GM21786 (cell line): ENCODE measurements around the gene DUSP1.
"Not testable (repeated sequence)": the region's sequence is repeated elsewhere in the genome, so short reads cannot be mapped to it uniquely, and the experiment has no call there.

Experiments used
- ATAC-seq: cut with Tn5 transposase; IDR thresholded peaks from one replicate; pipeline ENCODE4 v1.9.1; 2021; ENCODE audit not compliant: unreplicated experiment

DUSP1 gene, protein sequence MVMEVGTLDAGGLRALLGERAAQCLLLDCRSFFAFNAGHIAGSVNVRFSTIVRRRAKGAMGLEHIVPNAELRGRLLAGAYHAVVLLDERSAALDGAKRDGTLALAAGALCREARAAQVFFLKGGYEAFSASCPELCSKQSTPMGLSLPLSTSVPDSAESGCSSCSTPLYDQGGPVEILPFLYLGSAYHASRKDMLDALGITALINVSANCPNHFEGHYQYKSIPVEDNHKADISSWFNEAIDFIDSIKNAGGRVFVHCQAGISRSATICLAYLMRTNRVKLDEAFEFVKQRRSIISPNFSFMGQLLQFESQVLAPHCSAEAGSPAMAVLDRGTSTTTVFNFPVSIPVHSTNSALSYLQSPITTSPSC

DNA sequence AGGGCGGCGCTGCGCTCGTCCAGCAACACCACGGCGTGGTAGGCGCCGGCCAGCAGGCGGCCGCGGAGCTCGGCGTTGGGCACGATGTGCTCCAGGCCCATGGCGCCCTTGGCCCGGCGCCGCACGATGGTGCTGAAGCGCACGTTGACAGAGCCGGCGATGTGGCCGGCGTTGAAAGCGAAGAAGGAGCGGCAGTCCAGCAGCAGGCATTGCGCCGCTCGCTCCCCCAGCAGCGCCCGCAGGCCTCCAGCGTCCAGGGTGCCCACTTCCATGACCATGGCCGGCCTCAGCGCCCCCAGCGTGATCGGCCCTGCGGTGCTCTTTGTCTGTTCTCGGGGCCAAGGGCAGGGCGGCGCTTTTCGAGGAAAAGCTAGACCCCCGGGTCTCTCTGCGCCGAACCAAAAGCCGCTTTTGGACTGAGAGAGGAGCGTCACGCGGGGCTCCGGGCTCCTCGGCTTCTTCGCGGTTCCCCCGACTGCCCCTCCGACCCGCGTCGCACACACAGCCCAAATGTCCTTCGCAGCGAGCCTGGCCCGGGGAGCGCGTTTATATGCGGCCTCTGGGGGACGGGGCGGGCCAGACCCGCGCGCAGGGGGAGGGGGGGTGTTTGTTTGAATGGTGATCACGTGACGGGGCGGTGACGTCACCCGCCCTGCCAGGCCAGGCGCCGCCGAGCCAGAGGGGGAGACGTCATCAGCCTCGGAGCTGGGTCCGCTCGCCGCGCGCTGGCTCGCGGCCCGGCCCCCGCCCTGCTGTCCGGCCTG is at the start of gene DUSP1:
Gene DUSP1 (minus strand): TSS at position 521 of the 764 bp plus-strand sequence. CDS start 243 bp downstream, at position 278.
- ATAC-seq, result peak; percentile 48

DNA sequence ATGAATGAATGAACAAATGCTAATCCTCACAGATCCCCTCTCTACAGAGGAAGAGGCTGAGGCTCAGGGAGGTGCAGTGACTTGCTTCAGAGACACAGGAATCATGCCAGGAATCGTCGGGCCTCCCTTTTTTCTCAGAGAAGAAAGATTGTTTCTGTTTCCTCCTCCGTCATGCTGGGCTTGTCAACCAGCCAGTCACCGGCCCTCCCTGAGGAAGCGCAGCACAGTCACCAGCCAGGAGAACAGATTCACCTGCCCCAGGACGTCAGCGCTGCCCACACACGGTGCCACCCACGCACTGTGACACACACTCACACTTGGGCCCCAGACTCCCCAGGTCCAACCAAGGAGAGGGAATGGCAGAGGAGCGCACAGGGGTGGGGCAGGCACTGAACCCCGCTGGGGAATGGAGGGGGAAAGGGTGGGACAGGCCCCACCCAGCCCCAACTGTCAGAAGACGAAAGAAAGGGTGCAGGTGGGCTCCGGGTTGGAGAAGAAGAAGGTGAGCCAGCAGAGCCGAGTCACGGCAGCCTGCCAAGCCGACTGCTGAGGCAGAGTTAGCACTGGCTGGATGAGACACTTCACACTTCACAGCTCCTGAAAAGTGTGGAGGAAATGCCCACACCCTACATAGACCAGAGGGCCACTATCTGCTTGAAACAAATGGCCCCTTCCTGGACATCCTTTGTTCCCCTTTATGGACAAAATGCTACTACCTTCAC is 49.2 kb upstream of the DUSP1 start:
- ATAC-seq, result no peak

DNA sequence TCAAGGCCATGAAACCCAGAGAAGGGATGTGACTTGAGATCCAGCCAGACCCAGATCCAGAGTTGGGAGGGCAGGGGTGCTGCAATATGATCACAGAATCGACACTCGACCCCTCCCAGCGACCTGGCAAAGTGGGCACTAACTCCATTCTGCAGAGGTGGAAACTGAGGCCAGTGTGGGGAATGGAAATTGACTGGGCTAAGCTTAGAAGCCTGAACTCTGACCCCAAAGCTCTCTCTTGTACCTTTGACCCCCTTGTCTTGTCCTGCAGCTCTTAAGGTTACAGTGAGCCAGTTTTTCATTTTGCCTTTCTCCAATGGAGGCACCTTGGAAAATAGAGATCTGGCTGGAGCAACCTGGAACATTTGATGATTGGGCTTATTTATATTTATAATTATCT is 48.6 kb upstream of the DUSP1 start:
- no peak for ATAC-seq

DNA sequence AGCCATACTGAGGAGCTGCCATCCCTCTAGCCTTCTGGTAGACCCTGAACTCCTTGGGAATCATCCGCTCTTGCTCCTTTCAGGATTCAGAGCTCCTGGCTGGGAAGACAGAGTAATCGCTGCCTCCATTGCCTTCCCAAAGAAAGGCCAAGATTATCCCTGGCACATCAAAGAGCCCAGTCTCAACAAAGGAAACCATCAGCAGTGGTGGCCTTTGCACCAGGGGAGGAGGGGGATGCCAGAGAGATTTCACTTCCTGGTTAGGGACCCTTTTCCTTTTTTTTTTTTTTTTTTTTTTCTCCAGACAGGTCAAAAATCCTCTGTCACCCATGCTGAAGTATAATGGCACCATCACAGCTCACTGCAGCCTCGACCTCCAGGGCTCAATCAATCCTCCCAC is 47.1 kb upstream of the DUSP1 start:
- ATAC-seq, result no peak

DNA sequence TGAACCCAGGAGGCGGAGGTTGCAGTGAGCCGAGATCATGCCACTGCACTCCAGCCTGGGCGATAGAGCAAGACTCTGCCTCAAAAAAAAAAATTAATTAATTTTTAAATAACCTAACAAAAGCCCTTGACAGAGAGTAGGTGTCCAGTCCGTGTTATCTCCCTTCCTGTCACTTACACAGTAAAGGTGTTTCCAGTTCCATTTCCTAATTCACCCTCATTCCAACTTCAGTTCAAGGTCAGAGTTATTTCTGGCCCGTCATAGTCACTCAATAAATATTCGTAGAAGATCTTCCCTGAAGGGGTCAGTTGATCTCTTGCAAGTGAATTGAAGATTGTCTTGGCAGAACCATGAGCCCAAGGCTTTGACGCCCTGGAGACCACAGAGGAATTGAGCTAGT is 46.7 kb upstream of the DUSP1 start:
- no peak for ATAC-seq

DNA sequence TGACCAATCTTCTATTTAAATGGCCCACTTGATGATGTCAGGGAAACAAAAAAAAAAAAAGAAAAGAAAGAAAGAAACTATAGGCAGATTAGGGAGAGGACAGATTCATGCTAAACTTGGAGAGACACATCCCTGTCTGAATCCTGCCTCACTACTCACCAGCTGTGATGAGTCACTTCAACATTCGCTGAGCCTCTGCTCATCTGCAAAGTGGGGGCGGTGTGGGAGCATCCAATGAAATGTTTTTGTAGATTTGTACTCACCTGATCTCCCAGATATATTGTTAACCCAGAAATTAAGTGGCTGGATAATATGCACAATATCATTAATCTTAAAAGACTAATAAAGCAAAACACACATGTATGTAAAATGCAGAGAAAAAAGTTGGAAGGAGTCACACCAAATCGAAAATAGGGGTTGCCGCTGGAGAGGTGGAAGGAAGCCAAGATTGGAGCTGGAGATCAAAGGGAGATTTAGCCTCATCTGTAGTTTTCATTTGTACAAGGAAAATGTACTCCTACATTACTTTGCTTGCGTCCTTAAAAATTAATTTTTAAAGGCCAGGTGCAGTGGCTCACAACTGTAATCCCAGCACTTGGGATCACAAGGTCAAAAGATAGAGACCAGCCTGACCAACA is 46.0 kb upstream of the DUSP1 start:
- ATAC-seq, result no peak

DNA sequence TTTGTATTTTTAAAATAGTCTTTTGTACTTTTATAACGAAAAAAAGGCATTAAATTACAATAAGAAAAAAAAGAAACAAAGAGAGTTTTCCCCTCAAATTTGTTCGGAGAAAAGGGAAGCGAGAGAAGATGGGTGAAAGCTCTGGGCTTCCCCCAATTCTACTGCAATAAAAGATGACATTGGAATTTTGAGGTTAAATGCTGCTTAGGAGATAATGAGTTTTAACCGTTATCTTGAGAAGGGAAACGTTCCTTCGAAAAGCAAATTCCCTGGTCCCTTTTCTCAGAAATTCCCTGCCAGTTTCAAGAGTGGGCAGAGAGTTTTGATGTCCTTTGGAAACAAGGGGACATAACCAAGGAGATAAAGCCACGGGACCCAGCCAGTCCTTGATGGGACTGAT is 44.6 kb upstream of the DUSP1 start:
- ATAC-seq, result no peak

DNA sequence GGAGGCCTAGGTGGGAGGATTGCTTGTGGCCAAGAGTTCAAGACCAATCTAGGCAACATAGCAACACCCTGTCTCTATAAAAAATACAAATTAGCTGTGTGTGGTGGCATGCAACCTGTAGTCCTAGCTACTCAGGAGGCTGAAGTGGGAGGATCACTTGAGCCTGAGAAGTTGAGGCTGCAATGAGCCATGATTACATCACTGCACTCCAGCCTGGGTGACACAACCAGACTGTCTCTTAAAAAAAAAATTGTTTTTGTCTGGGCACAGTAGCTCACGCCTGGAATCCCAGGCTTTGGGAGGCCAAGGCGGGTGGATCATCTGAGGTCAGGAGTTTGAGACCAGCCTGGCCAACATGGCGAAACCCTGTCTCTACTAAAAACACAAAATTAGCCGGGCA is 40.0 kb upstream of the DUSP1 start:
- not testable (repeated sequence) for ATAC-seq

DNA sequence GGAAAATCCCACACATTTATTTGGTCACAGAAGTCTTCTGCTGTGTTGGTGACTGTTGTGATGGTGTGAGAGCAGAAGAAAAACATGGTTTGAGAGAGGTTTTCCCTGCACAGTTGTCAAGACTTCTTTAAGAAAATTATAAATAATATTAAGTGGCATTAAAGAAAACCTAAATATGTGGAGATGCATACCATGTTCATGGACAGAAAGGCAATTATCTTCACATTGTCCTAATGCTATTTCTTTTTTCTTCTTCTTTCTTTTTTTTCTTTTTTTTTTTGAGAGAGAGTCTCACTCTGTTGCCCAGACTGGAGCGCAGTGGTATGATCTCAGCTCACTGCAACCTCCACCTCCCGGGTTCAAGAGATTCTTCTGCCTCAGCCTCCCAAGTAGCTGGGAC is 38.8 kb upstream of the DUSP1 start:
- ATAC-seq, result no peak

DNA sequence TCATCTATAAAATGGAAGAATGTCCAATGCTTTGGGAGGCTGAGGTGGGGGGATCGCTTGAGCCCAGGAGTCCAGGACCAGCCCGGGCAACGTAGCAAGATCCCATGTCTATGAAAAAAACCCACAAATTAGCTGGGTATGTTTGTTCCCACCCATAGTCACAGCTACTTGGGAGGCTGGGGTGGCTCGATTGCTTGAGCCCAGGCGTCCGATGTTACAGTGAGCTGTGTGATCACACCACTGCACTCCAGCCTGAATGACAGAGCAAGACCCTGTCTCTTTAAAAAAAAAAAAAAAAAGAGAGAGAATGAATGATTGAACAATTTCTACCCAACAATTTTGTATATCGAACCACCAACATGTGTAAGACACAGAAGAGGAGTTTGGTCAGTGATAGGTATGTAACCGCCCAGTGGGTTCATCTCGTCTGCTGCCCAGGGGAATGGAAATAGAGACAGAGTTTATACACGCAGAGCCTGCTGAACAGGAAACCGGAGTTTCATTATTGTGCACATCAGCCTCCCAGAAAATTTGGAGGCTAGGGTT is 36.8 kb upstream of the DUSP1 start:
- no peak for ATAC-seq

DNA sequence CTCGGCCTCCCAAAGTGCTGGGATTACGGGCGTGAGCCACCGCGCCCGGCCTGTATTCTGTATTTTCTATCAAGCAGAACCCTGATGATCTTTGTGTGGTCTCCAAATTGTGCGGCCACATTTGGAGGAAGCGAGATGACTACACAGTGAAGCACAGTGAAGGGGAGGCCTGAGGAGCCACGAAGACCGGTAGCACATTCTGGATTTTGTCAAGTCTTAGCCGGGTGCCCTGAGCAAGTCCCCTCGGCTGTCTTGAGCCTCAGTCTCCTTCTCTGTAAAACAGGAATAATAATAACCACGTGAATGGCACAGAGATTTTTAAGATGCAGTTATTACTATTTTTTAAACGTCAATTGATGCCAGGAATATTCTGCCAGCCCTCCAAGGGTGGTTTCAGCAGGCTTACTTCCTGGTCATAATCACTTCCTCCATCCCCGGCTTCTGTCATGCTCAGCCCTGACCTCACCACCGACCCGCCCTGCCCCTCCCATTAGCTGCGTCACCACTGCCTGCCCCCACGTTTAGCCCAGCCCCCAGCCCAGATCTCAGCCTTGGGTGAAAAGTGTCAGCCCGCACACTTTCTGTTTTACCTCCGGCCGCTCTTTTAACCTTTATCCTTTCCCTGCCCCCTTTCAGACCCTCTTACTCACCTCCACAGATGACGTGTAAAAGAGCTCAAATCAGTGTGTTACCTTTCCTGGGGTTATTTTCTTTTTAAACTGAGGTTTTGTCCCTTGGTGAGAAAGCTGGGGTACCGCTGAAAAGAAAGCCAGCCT is 36.1 kb upstream of the DUSP1 start:
- peak; percentile 98 for ATAC-seq

DNA sequence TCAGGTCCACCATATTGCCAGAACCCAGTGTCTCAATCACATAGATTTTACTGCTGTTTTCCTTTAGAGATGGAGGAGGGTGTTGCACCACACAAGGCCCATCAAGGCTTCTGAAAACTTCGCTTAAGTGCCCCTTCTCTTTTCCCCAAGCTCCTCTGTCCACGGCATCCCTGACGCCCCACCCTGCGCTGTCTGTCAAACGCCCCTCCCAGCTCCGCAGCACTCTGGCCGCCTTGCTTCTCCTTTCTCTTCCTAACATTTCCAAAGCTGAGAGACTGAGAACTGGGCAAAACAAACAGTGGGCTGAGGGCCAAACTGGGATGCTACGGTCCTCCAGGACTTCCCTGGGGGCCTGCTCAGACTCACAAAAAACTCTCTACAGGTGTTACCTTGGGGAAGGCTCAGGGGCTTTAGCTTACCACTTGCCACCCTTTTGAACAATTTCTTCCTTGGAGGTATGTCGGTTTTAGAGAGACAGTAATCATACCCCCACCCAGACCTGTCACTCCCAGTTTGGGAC is 34.8 kb upstream of the DUSP1 start:
- no peak for ATAC-seq

DNA sequence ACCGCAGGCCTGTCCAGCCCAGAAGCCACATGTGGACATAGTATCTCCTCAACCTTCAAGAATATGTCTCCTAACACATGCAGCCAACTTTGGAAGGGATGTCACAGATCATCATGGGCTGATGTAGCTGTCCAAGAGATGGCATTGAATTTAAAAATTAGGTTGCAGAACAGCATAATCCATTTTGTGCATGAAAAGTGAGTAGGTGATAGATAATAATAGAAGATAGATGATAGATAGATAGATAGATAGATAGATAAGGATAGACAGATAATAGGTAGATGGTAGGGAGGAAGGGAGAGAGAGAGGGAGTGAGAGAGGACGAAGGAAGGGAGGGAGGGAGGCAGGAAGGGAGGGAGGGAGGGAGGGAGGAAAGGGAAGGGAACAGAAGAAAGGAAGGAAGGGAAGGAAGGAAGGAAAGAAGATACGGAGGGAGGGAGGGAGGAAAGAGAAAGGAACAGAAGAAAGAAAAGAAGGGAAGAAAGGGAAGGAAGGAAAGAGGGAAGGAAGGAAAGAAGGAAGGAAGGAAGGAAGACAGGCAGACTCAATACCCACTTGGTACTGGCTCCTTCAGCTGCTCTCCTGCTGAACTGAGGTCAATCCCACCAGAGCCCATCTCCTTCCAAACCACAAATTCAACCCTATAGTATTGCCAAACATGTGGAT is 34.2 kb upstream of the DUSP1 start:
- no peak for ATAC-seq

DNA sequence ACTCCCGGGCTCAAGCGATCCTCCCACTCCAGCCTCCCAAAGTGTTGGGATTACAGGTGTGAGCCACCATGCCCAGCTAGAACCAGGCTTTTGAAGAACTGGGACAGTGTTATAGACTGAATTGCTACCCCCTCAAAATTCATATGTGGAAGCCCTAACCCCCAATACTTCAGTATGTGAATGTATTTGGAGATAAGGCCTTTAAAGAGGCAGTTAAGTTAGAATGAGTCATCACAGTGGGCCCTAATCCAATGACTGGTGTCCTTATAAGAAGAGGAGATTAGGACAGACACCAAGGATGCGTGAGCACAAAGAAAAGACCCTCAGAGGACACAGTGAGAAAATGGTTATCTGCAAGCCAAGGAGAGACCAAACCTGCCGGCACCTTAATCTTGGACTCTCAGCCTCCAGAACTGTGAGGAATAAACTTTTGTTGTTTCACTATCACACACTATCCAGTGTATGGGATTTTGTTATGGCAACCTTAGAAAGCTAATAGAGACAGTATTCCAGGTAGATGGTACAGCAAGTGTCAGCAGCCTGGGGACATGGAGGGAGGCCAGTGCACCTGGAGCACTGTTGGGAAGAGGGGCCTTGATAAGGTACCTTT is 31.7 kb upstream of the DUSP1 start:
- ATAC-seq, result no peak

DNA sequence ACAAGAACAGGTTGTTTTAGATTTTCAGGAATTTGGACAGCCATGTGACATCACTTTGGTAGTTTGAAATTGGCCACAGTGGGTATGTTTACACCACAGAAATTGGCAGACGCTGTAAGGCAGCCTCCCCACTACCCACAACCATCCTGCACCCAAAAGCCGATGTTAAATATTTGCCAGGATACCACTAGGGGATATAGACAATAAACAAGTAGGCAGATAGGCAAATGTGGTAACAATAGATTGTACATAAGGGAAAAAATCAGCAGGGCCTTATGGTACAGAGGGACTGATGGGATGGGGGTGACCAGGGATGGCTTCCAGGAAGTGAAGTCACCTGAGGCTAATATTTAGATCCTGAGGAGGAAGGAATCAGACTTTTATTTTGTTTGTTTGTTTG is 31.1 kb upstream of the DUSP1 start:
- ATAC-seq, result no peak

DNA sequence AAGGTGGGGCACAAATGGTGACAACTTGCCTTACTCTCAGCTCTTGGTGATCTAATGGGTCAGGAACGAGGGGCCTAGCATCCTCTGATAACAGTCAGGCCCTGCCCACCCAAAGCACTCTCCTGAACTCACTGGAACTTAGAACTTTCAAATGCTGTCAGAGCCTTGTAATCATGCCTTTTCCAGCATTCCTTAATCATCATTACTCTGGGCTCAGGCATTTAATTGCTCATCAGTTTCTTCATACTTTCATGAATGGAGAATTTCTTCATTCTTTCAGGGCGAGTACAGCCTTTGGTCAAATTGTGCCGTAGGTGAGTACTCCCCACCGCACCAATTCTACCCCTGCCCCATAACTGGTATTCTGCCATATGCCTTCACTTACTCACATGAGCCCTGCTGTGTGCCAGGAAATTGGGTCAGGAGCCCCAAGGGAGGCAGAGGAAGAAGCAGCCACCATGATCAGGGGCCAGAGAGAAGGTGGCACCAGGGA is 30.2 kb upstream of the DUSP1 start:
- no peak for ATAC-seq

DNA sequence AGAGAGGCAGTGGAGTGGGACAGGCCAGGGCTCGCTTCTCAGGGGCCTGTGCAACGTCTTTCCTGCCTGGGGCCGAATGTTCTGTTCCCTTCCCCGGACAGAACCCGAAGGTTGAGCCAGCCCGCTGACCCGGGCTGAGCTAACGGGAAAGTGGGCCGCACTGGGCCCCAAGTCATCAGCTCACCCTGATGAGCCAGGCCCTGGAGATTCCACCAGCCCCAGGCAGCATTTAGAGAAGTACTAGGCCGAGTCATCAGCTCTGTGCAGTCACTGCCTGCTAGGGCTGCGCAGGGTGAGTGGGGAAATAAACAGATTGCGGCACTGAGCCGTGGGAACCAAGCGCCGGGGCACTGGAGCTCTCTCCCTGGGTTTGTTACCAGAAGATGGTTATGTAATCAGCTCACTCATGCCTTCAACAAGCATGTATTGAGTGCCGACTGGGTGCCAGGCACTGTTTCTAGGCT is 29.1 kb upstream of the DUSP1 start:
- ATAC-seq, result no peak

DNA sequence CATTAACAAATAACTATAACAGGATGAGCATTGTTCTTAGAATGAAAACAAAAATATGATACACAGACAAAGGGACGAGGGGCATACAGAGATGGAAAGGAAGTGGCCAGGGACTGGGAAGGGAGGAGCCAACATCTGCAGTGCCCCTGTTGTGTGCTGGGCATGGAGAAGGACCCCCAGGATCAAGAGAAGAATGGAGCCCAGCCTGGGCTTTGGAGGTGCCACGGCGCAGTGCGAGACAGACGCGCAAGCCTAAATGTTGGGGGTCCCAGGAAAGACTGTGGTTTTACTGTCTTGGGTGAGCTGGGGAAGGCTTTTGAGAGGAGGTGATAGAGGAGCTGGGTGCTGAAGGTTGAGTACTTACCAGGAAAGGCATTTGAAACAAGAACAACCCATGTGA is 28.4 kb upstream of the DUSP1 start:
- ATAC-seq, result no peak
